IMR-90 (cell line): Measurements from ENCODE around the gene SPNS2. TPM values are rescaled to one million over a fixed set of nuclear protein-coding genes. Genes with fewer than 3 reads are reported as not detected.
"Not testable (repeated sequence)": the region's sequence is repeated elsewhere in the genome, so short reads cannot be mapped to it uniquely, and the experiment has no call there.

Source experiments
- ATAC-seq: fragments of 200-7000 bp; cut with Tn5 transposase; 2 replicates; pipeline ENCODE4 v1.9.1; 2020; ENCODE audit warnings: low read depth, mild to moderate bottlenecking, moderate library complexity
- BruUV-seq: library from RNA; stranded (reverse); fragments of 400-500 nt; replicated peaks from 2 replicates; lab custom pipeline; 2021; lab: Mats Ljungman, UMichigan
- CTCF ChIA-PET: fragments of 300-600 bp; formaldehyde crosslinking; extraction: SDS; loops from one replicate; lab custom pipeline; 2021; ENCODE audit warnings: antibody characterized with exemption; lab: Yijun Ruan, JAX
- POLR2A ChIA-PET: fragments of 300-600 bp; sonication (Branson Sonifier 250); formaldehyde crosslinking; loops from one replicate; lab custom pipeline; 2022; ENCODE audit warnings: antibody characterized with exemption; ENCODE audit not compliant: unreplicated experiment; lab: Charles Lee
- DNase-seq: peaks from one replicate; pipeline ENCODE4 v3.0.0; 2013
- H2AFZ ChIP-seq: replicated peaks from 2 replicates; pipeline ENCODE3; 2013; ENCODE audit warnings: low read length, mild to moderate bottlenecking; ENCODE audit not compliant: poor library complexity
- H2AK5ac ChIP-seq: 2 replicates; pipeline ENCODE4 v1.6.1; 2013; ENCODE audit warnings: low read depth, low read length, inconsistent platforms
- H2AK9ac ChIP-seq: replicated peaks from 2 replicates; pipeline ENCODE3; 2013; ENCODE audit warnings: mild to moderate bottlenecking, low read depth, low read length, moderate library complexity; ENCODE audit not compliant: poor library complexity
- H2BK120ac ChIP-seq: 2 replicates; pipeline ENCODE4 v1.6.1; 2013; ENCODE audit warnings: low read depth, low read length, inconsistent platforms
- H2BK15ac ChIP-seq: 3 replicates; pipeline ENCODE4 v1.6.1; 2013; ENCODE audit warnings: low read depth, low read length, inconsistent platforms
- H2BK20ac ChIP-seq: 2 replicates; pipeline ENCODE4 v1.6.1; 2013; ENCODE audit warnings: low read depth, mild to moderate bottlenecking, inconsistent platforms, low read length, moderate library complexity
- H2BK5ac ChIP-seq: 2 replicates; pipeline ENCODE4 v1.6.1; 2013; ENCODE audit warnings: mild to moderate bottlenecking, low read depth, low read length, inconsistent platforms; ENCODE audit not compliant: poor library complexity, severe bottlenecking
- H3K14ac ChIP-seq: replicated peaks from 2 replicates; pipeline ENCODE4 v1.6.1; 2013; ENCODE audit warnings: low read depth, low read length, inconsistent platforms
- H3K18ac ChIP-seq: 2 replicates; pipeline ENCODE4 v1.6.1; 2013; ENCODE audit warnings: low read depth, low read length, control low read depth
- H3K23ac ChIP-seq: 2 replicates; pipeline ENCODE4 v1.6.1; 2013; ENCODE audit warnings: low read depth, low read length, inconsistent platforms
- H3K27ac ChIP-seq: 2 replicates; pipeline ENCODE4 v1.5.1; 2013; ENCODE audit warnings: mild to moderate bottlenecking, control low read depth, low read length; ENCODE audit not compliant: insufficient read depth
- H3K27me3 ChIP-seq: 2 replicates; pipeline ENCODE4 v1.6.1; 2013; ENCODE audit warnings: low read length; ENCODE audit not compliant: control insufficient read depth, insufficient read depth
- H3K36me3 ChIP-seq: 2 replicates; pipeline ENCODE4 v1.6.1; 2013; ENCODE audit warnings: low read length, mixed read lengths; ENCODE audit not compliant: control insufficient read depth, insufficient read depth
- H3K4ac ChIP-seq: 2 replicates; pipeline ENCODE4 v1.6.1; 2013; ENCODE audit warnings: low read depth, low read length, inconsistent platforms
- H3K4me1 ChIP-seq: 2 replicates; pipeline ENCODE4 v1.6.1; 2013; ENCODE audit warnings: low read length, mixed read lengths; ENCODE audit not compliant: control insufficient read depth, insufficient read depth
- H3K4me2 ChIP-seq: 2 replicates; pipeline ENCODE4 v1.6.1; 2013; ENCODE audit warnings: low read depth, mild to moderate bottlenecking, control low read depth, low read length, moderate library complexity
- H3K4me3 ChIP-seq: 2 replicates; pipeline ENCODE4 v1.5.1; 2013; ENCODE audit warnings: low read depth, mild to moderate bottlenecking, control low read depth, low read length, moderate library complexity; ENCODE audit not compliant: insufficient read depth
- H3K56ac ChIP-seq: 2 replicates; pipeline ENCODE4 v1.6.1; 2013; ENCODE audit warnings: low read length, inconsistent platforms; ENCODE audit not compliant: insufficient read depth; ENCODE audit errors: extremely low read depth
- H3K79me1 ChIP-seq, 2 experiments: 2 replicates each; pipeline ENCODE4 v1.6.1; 2013; ENCODE audit warnings: low read length in 2 of 2, inconsistent platforms in 1 of 2, low read depth in 1 of 2
- H3K9ac ChIP-seq: 2 replicates; pipeline ENCODE4 v1.6.1; 2013; ENCODE audit warnings: low read depth, low read length, control low read depth
- H3K9me1 ChIP-seq: 2 replicates; pipeline ENCODE4 v1.6.1; 2013; ENCODE audit warnings: low read length, inconsistent platforms; ENCODE audit not compliant: insufficient read depth
- H3K9me3 ChIP-seq: 2 replicates; pipeline ENCODE4 v1.6.1; 2013; ENCODE audit warnings: low read length; ENCODE audit not compliant: control insufficient read depth, insufficient read depth
- H4K20me1 ChIP-seq: 2 replicates; pipeline ENCODE4 v1.6.1; 2013; ENCODE audit warnings: low read length, inconsistent platforms; ENCODE audit not compliant: insufficient read depth
- H4K5ac ChIP-seq: 2 replicates; pipeline ENCODE4 v1.6.1; 2013; ENCODE audit warnings: mild to moderate bottlenecking, low read depth, low read length, control low read depth
- H4K8ac ChIP-seq, 2 experiments: 2 replicates each; pipeline ENCODE4 v1.6.1; 2013; ENCODE audit warnings: low read depth in 2 of 2, low read length in 2 of 2, control low read depth in 1 of 2, inconsistent platforms in 1 of 2
- H4K91ac ChIP-seq: 2 replicates; pipeline ENCODE4 v1.6.1; 2013; ENCODE audit warnings: low read depth, low read length, inconsistent platforms; ENCODE audit not compliant: insufficient read depth
- BHLHE40 ChIP-seq: fragments of 150-350 bp; IDR thresholded peaks from 2 replicates; pipeline ENCODE4 v1.6.1; 2016; ENCODE audit warnings: mild to moderate bottlenecking, low read depth, low read length
- CHD1 ChIP-seq: IDR thresholded peaks from 2 replicates; pipeline ENCODE4 v1.6.1; 2012; ENCODE audit warnings: low read depth, low read length, improper control_type of control experiment
- RCOR1 ChIP-seq: IDR thresholded peaks from 2 replicates; pipeline ENCODE4 v1.6.1; 2012; ENCODE audit warnings: mild to moderate bottlenecking, low read length, improper control_type of control experiment; ENCODE audit not compliant: insufficient replicate concordance
- RFX5 ChIP-seq: IDR thresholded peaks from 2 replicates; pipeline ENCODE4 v1.8.0; 2012; ENCODE audit warnings: low read depth, mild to moderate bottlenecking, low read length, moderate library complexity
- SMC3 ChIP-seq: fragments of 150-350 bp; IDR thresholded peaks from 2 replicates; pipeline ENCODE4 v1.6.1; 2016; ENCODE audit warnings: low read depth, mild to moderate bottlenecking, antibody characterized with exemption, low read length, moderate library complexity
- WGBS, 2 experiments: methylation state at CpG; one replicate each; pipeline versions ENCODE4 v1.1.5 to v1.1.7; 2013; ENCODE audit warnings: missing lambda C conversion rate in 2 of 2; ENCODE audit not compliant: insufficient read length in 1 of 2; ENCODE audit errors: extremely low coverage in 2 of 2; 5-methylcytosine and 5-hydroxymethylcytosine counted together
- dilution Hi-C: fragments of 300-500 bp; cut with HindIII; formaldehyde crosslinking; loops from one replicate; pipeline ENCODE4 v1.14.3; 2018; ENCODE audit warnings: low sequenced_read_pairs; ENCODE audit not compliant: unreplicated experiment
- in situ Hi-C: fragments of 300-500 bp; cut with MboI; formaldehyde crosslinking; loops from 3 replicates; pipeline ENCODE4 v1.14.3; 2019; ENCODE audit warnings: low sequenced_read_pairs, inconsistent platforms, mixed read lengths
- intact Hi-C: fragments of 100-400 bp; cut with micrococcal nuclease; formaldehyde crosslinking; loops from 2 replicates; pipeline ENCODE4 v1.10.0; 2022
- polyA plus RNA-seq, 3 experiments: library from polyadenylated mRNA; depleted of rRNA; stranded (reverse); fragments of >200 nt; gene quantifications; 2 replicates each; pipeline ENCODE4 v1.2.3, GENCODE V29; 2012; ENCODE audit warnings: low replicate concordance in 1 of 3
- total RNA-seq: library from RNA; depleted of rRNA; stranded (reverse); fragments of >200 nt; gene quantifications from 2 replicates; pipeline ENCODE4 v1.2.3, GENCODE V29; 2012

SPNS2 gene
- total and polyA plus RNA-seq, 2 of the 4 experiments (the other 2 are of a cell fraction) = under 0.01 TPM; not detected in 1

- ATAC-seq (no peak), DNase-seq (no peak)
- Histone ChIP-seq H3K9me3 (no peaks in the 10 kb centered on the region), H3K9ac (no peak overlapping the region), H3K9me1 (no peaks in the 10 kb centered on the region), H4K5ac (no peak overlapping the region; the same call in 1 of the 2 replicates), H3K4me2 (no peak overlapping the region), H2AFZ (no peak overlapping the region), H4K8ac (no peak overlapping the region), H2BK15ac (no peak overlapping the region), H2BK120ac (no peak overlapping the region), H3K23ac (no peak overlapping the region), H2AK5ac (no peak overlapping the region), H2BK5ac (no peak overlapping the region), H3K4ac (no peak overlapping the region), H3K27me3 (peaks cover 44% of the 10 kb centered on the region), H3K36me3 (no peaks in the 10 kb centered on the region), H4K20me1 (no peaks in the 10 kb centered on the region), H3K4me3 (no peak overlapping the region), H4K91ac (no peak overlapping the region), H2BK20ac (no peak overlapping the region), H3K4me1 (peaks cover 1% of the 10 kb centered on the region; the same call in 1 of the 2 replicates), H3K79me1 (no peaks in the 10 kb centered on the region), H3K18ac (no peak overlapping the region), H3K14ac (no peak overlapping the region), H2AK9ac (no peak overlapping the region), H3K56ac (no peak overlapping the region), H3K27ac (no peak overlapping the region)
- BruUV-seq = no TSS peak
- in situ Hi-C loops = loop anchor here (10.0 kb wide), 1 partner anchor 307 kb away; no protein-coding TSS in a partner anchor
- intact Hi-C loops = no loop called here
- ChIA-PET POLR2A (no interaction called here), CTCF (interaction anchor here (0.6 to 1.0 kb wide), 2 partner anchors 12 to 26 kb away, joined by 3 to 4 read pairs; no protein-coding TSS in a partner anchor)
- TF ChIP-seq SMC3 (no peak), CHD1 (no peak), RCOR1 (no peak), BHLHE40 (no peak), RFX5 (no peak)
- no CpG with 5 or more reads among the region's 8 CpGs for WGBS, 2 experiments
- dilution Hi-C loops = no loop called here
Measured at GRCh38 chr17:4577386-4577993, 78.8 kb downstream of the SPNS2 start.

DNA sequence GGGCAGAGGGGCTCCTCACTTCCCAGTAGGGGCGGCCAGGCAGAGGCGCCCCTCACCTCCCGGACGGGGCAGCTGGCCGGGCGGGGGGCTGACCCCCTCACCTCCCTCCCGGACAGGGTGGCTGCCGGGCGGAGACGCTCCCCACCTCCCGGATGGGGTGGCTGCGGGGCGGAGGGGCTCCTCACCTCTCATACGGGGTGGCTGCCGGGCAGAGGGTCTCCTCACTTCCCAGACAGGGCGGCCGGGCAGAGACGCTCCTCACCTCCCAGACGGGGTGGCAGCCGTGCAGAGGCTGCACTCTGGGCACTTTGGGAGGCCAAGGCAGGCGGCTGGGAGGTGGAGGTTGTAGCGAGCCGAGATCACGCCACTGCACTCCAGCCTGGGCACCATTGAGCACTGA, 79.7 kb downstream of the SPNS2 start:
- H2BK15ac ChIP-seq, H4K20me1 ChIP-seq, H3K14ac ChIP-seq, H3K4me2 ChIP-seq, H3K18ac ChIP-seq, H2AK9ac ChIP-seq, H3K9me3 ChIP-seq, H2BK5ac ChIP-seq, intact Hi-C loops, H3K9me1 ChIP-seq, H3K9ac ChIP-seq, DNase-seq, H3K4me1 ChIP-seq, H2BK20ac ChIP-seq, POLR2A ChIA-PET, H4K5ac ChIP-seq, H3K56ac ChIP-seq, BruUV-seq, H3K4me3 ChIP-seq, H3K27ac ChIP-seq, dilution Hi-C loops, H3K79me1 ChIP-seq, H3K4ac ChIP-seq, H4K91ac ChIP-seq, H2AFZ ChIP-seq, H2BK120ac ChIP-seq, H4K8ac ChIP-seq, ATAC-seq, H3K23ac ChIP-seq, H3K36me3 ChIP-seq, H2AK5ac ChIP-seq: not testable (repeated sequence)
- WGBS, 2 experiments = no CpG with 5 or more reads among the region's 24 CpGs
- CTCF ChIA-PET = interaction anchor here (1.0 kb wide), 1 partner anchor 13 kb away, joined by 4 read pairs; no protein-coding TSS in a partner anchor
- in situ Hi-C loops = loop anchor here (10.0 kb wide), 1 partner anchor 306 kb away; no protein-coding TSS in a partner anchor
- H3K27me3 ChIP-seq = peaks cover 52% of the 10 kb centered on the region
